A673 (cell line): ENCODE data around the gene FDX2. TPM values are rescaled to one million over a fixed set of nuclear protein-coding genes. Genes with fewer than 3 reads are reported as not detected.

Experiments
- BruUV-seq: library from RNA; stranded (reverse); fragments of 400-500 nt; replicated peaks from 2 replicates; lab custom pipeline; 2021; lab: Mats Ljungman, UMichigan
- CTCF ChIA-PET: fragments of 300-600 bp; sonication (Branson Sonifier 250); formaldehyde crosslinking; loops from one replicate; lab custom pipeline; 2022; ENCODE audit warnings: antibody characterized with exemption; lab: Charles Lee
- POLR2A ChIA-PET: fragments of 300-600 bp; sonication (Branson Sonifier 250); formaldehyde crosslinking; loops from one replicate; lab custom pipeline; 2022; ENCODE audit warnings: antibody characterized with exemption; ENCODE audit not compliant: low non-redundant PET; lab: Charles Lee
- DNase-seq: peaks from one replicate; pipeline ENCODE4 v3.0.0-alpha.2; 2015; ENCODE audit warnings: low spot score
- H3K27ac ChIP-seq: fragments of 200-600 bp; sonication (generic); 2 replicates; pipeline ENCODE4 v1.5.1; 2016; ENCODE audit warnings: mixed run types, low read depth, mild to moderate bottlenecking, mixed read lengths, antibody characterized with exemption, low read length; ENCODE audit not compliant: poor library complexity, severe bottlenecking
- H3K27me3 ChIP-seq: fragments of 200-600 bp; sonication (generic); replicated peaks from 2 replicates; pipeline ENCODE4 v1.6.1; 2017; ENCODE audit warnings: mixed run types, low read depth, mild to moderate bottlenecking, mixed read lengths, antibody characterized with exemption, low read length; ENCODE audit not compliant: insufficient read depth, poor library complexity
- H3K36me3 ChIP-seq: fragments of 200-600 bp; sonication (generic); 2 replicates; pipeline ENCODE4 v1.6.1; 2016; ENCODE audit warnings: mixed run types, mild to moderate bottlenecking, mixed read lengths, antibody characterized with exemption, low read length; ENCODE audit not compliant: insufficient read depth, poor library complexity, severe bottlenecking
- H3K4me1 ChIP-seq: fragments of 200-600 bp; sonication (generic); 2 replicates; pipeline ENCODE4 v1.6.1; 2017; ENCODE audit warnings: mixed run types, mild to moderate bottlenecking, mixed read lengths, antibody characterized with exemption, low read length; ENCODE audit not compliant: insufficient read depth, poor library complexity, severe bottlenecking
- H3K4me3 ChIP-seq: fragments of 200-600 bp; sonication (generic); 2 replicates; pipeline ENCODE4 v1.5.1; 2016; ENCODE audit warnings: low read depth, mixed run types, mild to moderate bottlenecking, mixed read lengths, low read length; ENCODE audit not compliant: poor library complexity, severe bottlenecking
- H3K9me3 ChIP-seq: fragments of 200-600 bp; sonication (generic); 2 replicates; pipeline ENCODE4 v1.6.1; 2016; ENCODE audit warnings: mixed run types, low read depth, mild to moderate bottlenecking, mixed read lengths, antibody characterized with exemption, low read length; ENCODE audit not compliant: poor library complexity, severe bottlenecking
- EZH2 ChIP-seq: fragments of 200-600 bp; sonication (generic); IDR thresholded peaks from 2 replicates; pipeline ENCODE4 v1.6.1; 2017; ENCODE audit warnings: borderline replicate concordance, low read depth, mild to moderate bottlenecking, mixed read lengths, antibody characterized with exemption, low read length; ENCODE audit not compliant: poor library complexity, severe bottlenecking
- intact Hi-C: fragments of 100-400 bp; cut with micrococcal nuclease; formaldehyde crosslinking; loops from one replicate; pipeline ENCODE4 v1.10.0; 2022; ENCODE audit not compliant: unreplicated experiment
- total RNA-seq: library from RNA; stranded (reverse); gene quantifications from 2 replicates; pipeline ENCODE4 v1.2.3, GENCODE V29; 2021
- TF ChIP-seq, protein P1 (sequence below): fragments of 300-800, 200-600 bp; sonication (generic); conservative IDR thresholded peaks from 2 replicates; pipeline ENCODE4 v1.5.1; 2017; ENCODE audit warnings: low read depth, mild to moderate bottlenecking, antibody characterized with exemption, low read length, moderate library complexity, mixed read lengths

The FDX2 gene
- total RNA-seq, 1 experiment from 2014 or later: 29.9 TPM

DNA sequence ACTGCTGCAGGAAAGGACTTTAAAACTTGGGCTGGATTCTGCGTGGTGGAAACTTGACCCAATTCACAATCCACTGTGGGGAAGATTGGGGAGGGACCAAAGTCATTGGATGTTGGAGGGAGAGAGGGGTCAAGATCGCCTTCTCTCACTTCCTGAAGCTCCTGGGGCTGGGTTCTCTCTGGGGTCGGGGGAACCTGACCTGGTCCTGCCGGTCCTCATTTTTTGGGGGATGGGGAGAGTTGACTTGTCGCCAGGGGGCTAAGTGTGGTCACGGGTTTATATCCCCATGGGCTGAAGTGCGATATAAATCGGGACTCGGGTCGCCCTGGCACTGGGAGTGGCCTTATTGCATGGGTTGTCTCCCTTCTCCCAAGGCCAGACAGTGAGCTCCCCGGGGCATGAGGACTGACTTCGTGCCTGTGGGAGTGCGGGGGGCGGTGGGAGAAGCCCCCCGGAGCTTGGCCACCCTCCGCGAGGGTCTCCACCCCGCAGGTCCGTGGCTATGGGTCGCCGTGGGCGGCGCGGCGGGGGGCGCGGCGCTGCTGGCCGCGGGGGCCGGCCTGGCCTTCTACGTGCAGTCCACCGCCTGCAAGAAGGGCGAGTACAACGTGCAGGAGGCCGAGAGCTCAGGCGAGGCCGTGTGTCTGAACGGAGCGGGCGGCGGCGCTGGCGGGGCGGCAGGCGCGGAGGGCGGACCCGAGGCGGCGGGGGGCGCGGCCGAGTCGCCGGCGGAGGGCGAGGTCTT, 19.8 kb downstream of the FDX2 start:
- H3K36me3 ChIP-seq: no peaks in the 10 kb centered on the region
- TF ChIP-seq, protein P1, sequence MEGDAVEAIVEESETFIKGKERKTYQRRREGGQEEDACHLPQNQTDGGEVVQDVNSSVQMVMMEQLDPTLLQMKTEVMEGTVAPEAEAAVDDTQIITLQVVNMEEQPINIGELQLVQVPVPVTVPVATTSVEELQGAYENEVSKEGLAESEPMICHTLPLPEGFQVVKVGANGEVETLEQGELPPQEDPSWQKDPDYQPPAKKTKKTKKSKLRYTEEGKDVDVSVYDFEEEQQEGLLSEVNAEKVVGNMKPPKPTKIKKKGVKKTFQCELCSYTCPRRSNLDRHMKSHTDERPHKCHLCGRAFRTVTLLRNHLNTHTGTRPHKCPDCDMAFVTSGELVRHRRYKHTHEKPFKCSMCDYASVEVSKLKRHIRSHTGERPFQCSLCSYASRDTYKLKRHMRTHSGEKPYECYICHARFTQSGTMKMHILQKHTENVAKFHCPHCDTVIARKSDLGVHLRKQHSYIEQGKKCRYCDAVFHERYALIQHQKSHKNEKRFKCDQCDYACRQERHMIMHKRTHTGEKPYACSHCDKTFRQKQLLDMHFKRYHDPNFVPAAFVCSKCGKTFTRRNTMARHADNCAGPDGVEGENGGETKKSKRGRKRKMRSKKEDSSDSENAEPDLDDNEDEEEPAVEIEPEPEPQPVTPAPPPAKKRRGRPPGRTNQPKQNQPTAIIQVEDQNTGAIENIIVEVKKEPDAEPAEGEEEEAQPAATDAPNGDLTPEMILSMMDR: no peak
- no peak for TF ChIP-seq EZH2
- H3K27ac ChIP-seq: no peak overlapping the region
- no peaks in the 10 kb centered on the region for H3K9me3 ChIP-seq
- POLR2A ChIA-PET: no interaction called here
- DNase-seq: no peak
- intact Hi-C loops: no loop called here
- CTCF ChIA-PET: no interaction called here
- H3K4me3 ChIP-seq: peak overlapping the region; percentile 12
- peaks cover 23% of the 10 kb centered on the region for H3K4me1 ChIP-seq
- H3K27me3 ChIP-seq: peaks cover 38% of the 10 kb centered on the region
- BruUV-seq: no TSS peak

DNA sequence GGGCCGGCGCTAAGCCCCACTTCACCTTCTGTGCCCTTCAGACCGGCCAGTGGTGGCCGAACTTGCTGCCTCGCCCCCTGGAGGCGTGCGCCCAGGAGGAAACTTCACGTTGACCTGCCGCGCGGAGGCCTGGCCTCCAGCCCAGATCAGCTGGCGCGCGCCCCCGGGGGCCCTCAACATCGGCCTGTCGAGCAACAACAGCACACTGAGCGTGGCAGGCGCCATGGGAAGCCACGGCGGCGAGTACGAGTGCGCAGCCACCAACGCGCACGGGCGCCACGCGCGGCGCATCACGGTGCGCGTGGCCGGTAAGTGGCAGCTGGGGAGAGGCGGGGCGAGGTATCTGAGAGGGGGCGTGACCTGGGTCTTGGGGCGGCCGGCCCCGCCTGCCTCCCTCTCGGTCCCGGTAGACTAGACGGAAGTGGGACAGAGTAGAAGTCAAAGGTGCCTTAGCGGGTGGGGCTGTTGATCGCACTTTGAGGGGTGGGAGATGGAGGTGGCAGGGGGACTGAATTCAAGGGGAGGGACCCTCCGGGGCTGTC, 20.4 kb downstream of the FDX2 start:
- H3K36me3 ChIP-seq: no peaks in the 10 kb centered on the region
- no peak overlapping the region for H3K27ac ChIP-seq
- peaks cover 29% of the 10 kb centered on the region for H3K4me1 ChIP-seq
- H3K4me3 ChIP-seq: peak overlapping the region; percentile 12
- BruUV-seq: no TSS peak
- TF ChIP-seq EZH2: no peak
- TF ChIP-seq, protein P1: no peak
- peaks cover 38% of the 10 kb centered on the region for H3K27me3 ChIP-seq
- intact Hi-C loops: no loop called here
- ChIA-PET POLR2A (no interaction called here), CTCF (no interaction called here)
- DNase-seq: no peak
- H3K9me3 ChIP-seq: no peaks in the 10 kb centered on the region

DNA sequence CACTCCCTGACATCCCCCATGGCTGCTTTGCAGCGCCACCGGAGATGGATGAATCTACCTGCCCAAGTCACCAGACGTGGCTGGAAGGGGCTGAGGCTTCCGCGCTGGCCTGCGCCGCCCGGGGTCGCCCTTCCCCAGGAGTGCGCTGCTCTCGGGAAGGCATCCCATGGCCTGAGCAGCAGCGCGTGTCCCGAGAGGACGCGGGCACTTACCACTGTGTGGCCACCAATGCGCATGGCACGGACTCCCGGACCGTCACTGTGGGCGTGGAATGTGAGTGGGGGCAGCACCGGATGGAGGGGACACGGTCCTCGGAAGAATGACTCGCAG, 21.5 kb downstream of the FDX2 start:
- intact Hi-C loops: no loop called here
- ChIA-PET POLR2A (no interaction called here), CTCF (no interaction called here)
- H3K4me3 ChIP-seq: no peak overlapping the region
- no peaks in the 10 kb centered on the region for H3K9me3 ChIP-seq
- H3K4me1 ChIP-seq: peaks cover 36% of the 10 kb centered on the region
- peaks cover 38% of the 10 kb centered on the region for H3K27me3 ChIP-seq
- no peak overlapping the region for H3K27ac ChIP-seq
- H3K36me3 ChIP-seq: no peaks in the 10 kb centered on the region
- BruUV-seq: no TSS peak
- DNase-seq: no peak
- TF ChIP-seq EZH2: no peak
- TF ChIP-seq, protein P1: peak; percentile 26; the same call in 1 of the 2 replicates
